ENCODE results near the gene PNPLA7. TPM values are rescaled to one million over a fixed set of nuclear protein-coding genes. Genes with fewer than 3 reads are reported as not detected.

The PNPLA7 gene
- total RNA-seq, 1 experiment from 2014 or later: 1.8 TPM

- ChIA-PET RAD21 (ENCODE audit: low non-redundant PET in 1 of 2, low total read pairs in 2 of 2, uncharacterized antibody in 2 of 2, unreplicated experiment in 2 of 2) (no interaction called here), POLR2A (no interaction called here), CTCF (no interaction called here)
- DNase-seq (ENCODE audit: low read depth, low spot score) (no peak), ATAC-seq (no peak)
- peak overlapping the region; percentile 29; the same call in 1 of the 2 replicates for H3K27ac ChIP-seq (ENCODE audit: low read depth, low read length)
- no peaks in the 10 kb centered on the region for H3K27me3 ChIP-seq (ENCODE audit: insufficient read depth, low read length)
- H3K4me2 ChIP-seq (ENCODE audit: low read length): peak overlapping the region; percentile 83
- H2AFZ ChIP-seq (ENCODE audit: low read depth, low read length, poor library complexity, severe bottlenecking): no peak overlapping the region
- TF ChIP-seq EZH2 (IDR thresholded peaks at IDR 0.05) (no peak), CEBPB (IDR thresholded peaks at IDR 0.05; ENCODE audit: low read depth) (no peak), POLR2AphosphoS5 (IDR thresholded peaks at IDR 0.05; ENCODE audit: low read depth, low read length) (no peak), CBX3 (IDR thresholded peaks at IDR 0.05; ENCODE audit: low read depth) (no peak), ZNF274 (IDR thresholded peaks at IDR 0.05; ENCODE audit: low read depth, low read length) (no peak), TCF7L2 (IDR thresholded peaks at IDR 0.05; ENCODE audit: borderline replicate concordance, extremely low read depth, insufficient read depth, insufficient read length) (no peak), JUND (IDR thresholded peaks at IDR 0.05) (no peak), SP1 (IDR thresholded peaks at IDR 0.05; ENCODE audit: low read depth) (no peak), ZBTB33 (IDR thresholded peaks at IDR 0.05; ENCODE audit: extremely low read depth, insufficient replicate concordance, low read length) (no peak), SIN3A (IDR thresholded peaks at IDR 0.05; ENCODE audit: low read depth) (no peak), EZH2phosphoT487 (IDR thresholded peaks at IDR 0.05; ENCODE audit: borderline replicate concordance) (no peak), POLR2A (IDR thresholded peaks at IDR 0.05; ENCODE audit: borderline replicate concordance, extremely low read depth, insufficient read depth, insufficient read length) (no peak), EGR1 (IDR thresholded peaks at IDR 0.05; ENCODE audit: low read depth) (no peak)
- TF ChIP-seq, protein P1, sequence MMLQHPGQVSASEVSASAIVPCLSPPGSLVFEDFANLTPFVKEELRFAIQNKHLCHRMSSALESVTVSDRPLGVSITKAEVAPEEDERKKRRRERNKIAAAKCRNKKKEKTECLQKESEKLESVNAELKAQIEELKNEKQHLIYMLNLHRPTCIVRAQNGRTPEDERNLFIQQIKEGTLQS (IDR thresholded peaks at IDR 0.05): no peak
- TF ChIP-seq, protein P2, sequence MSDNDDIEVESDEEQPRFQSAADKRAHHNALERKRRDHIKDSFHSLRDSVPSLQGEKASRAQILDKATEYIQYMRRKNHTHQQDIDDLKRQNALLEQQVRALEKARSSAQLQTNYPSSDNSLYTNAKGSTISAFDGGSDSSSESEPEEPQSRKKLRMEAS (IDR thresholded peaks at IDR 0.05): no peak
- H3K4me3 ChIP-seq (replicated peaks in 1 of 2; ENCODE audit: low read depth in 1 of 2, low read length in 2 of 2): no peak overlapping the region
- peak overlapping the region; percentile 94; the same call in 1 of the 2 replicates for H3K9ac ChIP-seq (ENCODE audit: low read length)
- peaks cover 64% of the 10 kb centered on the region for H3K79me2 ChIP-seq (ENCODE audit: insufficient read depth, low read length)
- peaks cover 27 to 51% of the 10 kb centered on the region in 2 experiments; a peak in 3 of 4 replicates for H3K36me3 ChIP-seq (ENCODE audit: control insufficient read depth in 1 of 2, insufficient read depth in 2 of 2, low read length in 2 of 2)
- no peaks in the 10 kb centered on the region for H4K20me1 ChIP-seq (ENCODE audit: insufficient read depth)
- intact Hi-C loops (cut with micrococcal nuclease): no loop called here
- H3K9me2 ChIP-seq (ENCODE audit: insufficient read depth): no peaks in the 10 kb centered on the region
- BruUV-seq (replicated peaks): no TSS peak
- H3K4me1 ChIP-seq (ENCODE audit: control insufficient read depth in 1 of 2, insufficient read depth in 2 of 2, low read length in 2 of 2): peaks cover 11 to 20% of the 10 kb centered on the region in 2 experiments; a peak in 2 of 4 replicates
- H3K9me3 ChIP-seq (ENCODE audit: control insufficient read depth in 1 of 2, insufficient read depth in 1 of 2, low read depth in 1 of 2, low read length in 2 of 2): no peaks in the 10 kb centered on the region
These were observed 38.1 kb upstream of the PNPLA7 start for GRCh38 chr9:137588311-137588710.
